HFF-Myc (cell line): ENCODE data around the gene VAT1L.

ENCODE experiments used
- DNase-seq: peaks from one replicate; pipeline ENCODE4 v3.0.0-alpha.2; 2011; ENCODE audit warnings: low read depth; ENCODE audit errors: extremely low read depth
- H3K4me3 ChIP-seq: replicated peaks from 2 replicates; pipeline ENCODE4 v1.5.1; 2011; ENCODE audit warnings: low read depth, mild to moderate bottlenecking, control low read depth, low read length
- CTCF ChIP-seq: IDR thresholded peaks from 2 replicates; pipeline ENCODE4 v1.5.1; 2012; ENCODE audit warnings: mild to moderate bottlenecking, low read depth, low read length, control low read depth; ENCODE audit errors: missing control alignments

The VAT1L gene

GRCh38 chr16:77860953-77861352 is 72.6 kb downstream of the VAT1L start:
- no peak for TF ChIP-seq CTCF
- H3K4me3 ChIP-seq: no peak overlapping the region
- no peak for DNase-seq

DNA sequence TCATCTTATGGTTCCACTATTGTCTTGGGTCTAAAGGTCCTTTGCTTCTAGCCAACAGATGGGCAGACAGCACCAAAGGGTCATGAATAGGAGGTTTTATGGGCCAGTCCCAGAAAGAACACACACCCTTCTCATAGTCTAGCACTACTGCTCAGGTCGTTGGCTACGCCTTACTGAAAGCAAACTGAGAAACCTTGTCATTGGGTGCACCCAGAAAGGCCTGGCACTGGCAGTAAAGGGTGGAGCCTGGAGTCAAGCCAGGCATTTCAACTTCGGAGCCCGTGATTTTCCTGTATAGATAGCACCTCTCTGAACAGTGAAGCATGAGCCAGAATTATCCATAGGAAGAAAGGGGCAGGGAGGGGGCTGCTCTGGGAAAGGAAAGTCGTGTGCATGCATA is 74.9 kb downstream of the VAT1L start:
- TF ChIP-seq CTCF: no peak
- H3K4me3 ChIP-seq: no peak overlapping the region
- no peak for DNase-seq

DNA sequence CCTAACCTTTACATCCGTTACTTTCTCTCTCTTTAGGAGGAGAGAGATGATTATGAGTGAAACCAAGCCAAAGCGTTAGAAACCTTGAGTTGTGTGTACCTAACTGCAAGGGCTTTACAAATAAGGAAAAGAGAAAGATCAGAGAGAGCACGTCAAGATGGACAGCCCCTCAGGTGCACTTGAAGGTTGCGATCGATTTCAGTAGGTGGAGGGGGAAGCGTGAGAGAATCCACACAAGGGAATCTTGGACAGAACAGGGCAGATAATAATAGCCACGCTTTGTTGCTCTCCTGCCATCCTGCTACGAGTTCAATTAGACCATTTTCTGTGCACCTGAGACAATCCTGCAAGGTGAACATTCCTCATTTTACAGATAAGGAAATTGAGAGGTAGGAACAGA is 78.4 kb downstream of the VAT1L start:
- DNase-seq: no peak
- TF ChIP-seq CTCF: no peak
- no peak overlapping the region for H3K4me3 ChIP-seq

GRCh38 chr16:77868052-77868451 is 79.7 kb downstream of the VAT1L start:
- TF ChIP-seq CTCF: no peak
- DNase-seq: no peak
- no peak overlapping the region for H3K4me3 ChIP-seq

GRCh38 chr16:77868478-77868877 is 80.1 kb downstream of the VAT1L start:
- no peak overlapping the region for H3K4me3 ChIP-seq
- DNase-seq: no peak
- no peak for TF ChIP-seq CTCF

- TF ChIP-seq CTCF: no peak
- no peak for DNase-seq
- H3K4me3 ChIP-seq: no peak overlapping the region
These were observed 81.8 kb downstream of the VAT1L start for GRCh38 chr16:77869997-77870813.

DNA sequence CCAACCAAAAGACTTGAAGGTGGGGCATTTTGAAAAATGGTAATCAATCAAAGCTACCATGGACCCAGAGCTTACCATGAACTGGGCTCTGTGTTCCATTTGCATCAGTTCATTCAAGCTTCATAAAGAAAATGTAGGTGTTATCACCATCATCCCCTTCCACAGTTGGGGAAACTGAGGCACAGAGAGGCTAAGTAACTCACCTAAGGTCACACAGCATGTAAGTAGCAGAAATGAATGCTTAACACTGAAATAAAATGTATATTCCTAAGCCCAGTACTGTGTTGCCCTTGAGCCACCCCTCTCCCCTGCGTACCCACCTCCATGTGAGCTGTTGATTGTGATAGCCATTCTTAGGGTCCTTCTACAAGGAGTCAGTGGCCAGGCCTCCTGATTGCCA is 83.6 kb downstream of the VAT1L start:
- DNase-seq: no peak
- no peak for TF ChIP-seq CTCF

More for the DNA sequence above, 83.6 kb downstream of the VAT1L start:
- no peak overlapping the region for H3K4me3 ChIP-seq
